Lower leg skin (tissue), 3 donors: ENCODE results near the gene SLC22A1.

ENCODE experiments used
- CTCF ChIP-seq, 3 donors: fragments of 450-650 bp; IDR thresholded peaks; one replicate each; pipeline ENCODE4 v1.5.1; 2016; ENCODE audit warnings: antibody characterized with exemption in 3 of 3, mild to moderate bottlenecking in 3 of 3, moderate library complexity in 2 of 3
- POLR2A ChIP-seq, 2 donors: fragments of 450-650 bp; IDR thresholded peaks; one replicate each; pipeline ENCODE4 v1.6.1; 2016 to 2017; ENCODE audit warnings: antibody characterized with exemption in 2 of 2, mild to moderate bottlenecking in 1 of 2, moderate library complexity in 1 of 2

- TF ChIP-seq CTCF (IDR thresholded peaks at IDR 0.05) (no peak), POLR2A (IDR thresholded peaks at IDR 0.05) (no peak)
Observed at GRCh38 chr6:160080097-160080496, 41.5 kb upstream of the SLC22A1 start.
